Caki2 (cell line): ENCODE results near the gene SENP3. TPM values are rescaled to one million over a fixed set of nuclear protein-coding genes. Genes with fewer than 3 reads are reported as not detected.
"Not testable (repeated sequence)": the region's sequence is repeated elsewhere in the genome, so short reads cannot be mapped to it uniquely, and the experiment has no call there.

Source experiments
- DNase-seq: peaks from one replicate; pipeline ENCODE4 v3.0.0-alpha.2; 2015; ENCODE audit warnings: low read depth
- in situ Hi-C: cut with HindIII; loops from 2 replicates; pipeline ENCODE4 v1.10.0; 2016; ENCODE audit warnings: low sequenced_read_pairs, low pct_unique_long_range_greater_than_20kb, mixed read lengths
- total RNA-seq: library from RNA; depleted of rRNA; stranded (reverse); fragments of >200 nt; shearing (Covaris generic); gene quantifications from 2 replicates; pipeline ENCODE4 v1.2.3, GENCODE V29; 2014; ENCODE audit warnings: low replicate concordance

SENP3 gene
- total RNA-seq, 1 experiment from 2014 or later, result 115 TPM

GRCh38 chr17:7588553-7589203 is 27.0 kb downstream of the SENP3 start:
- in situ Hi-C loops, result no loop called here
- DNase-seq, result no peak

- DNase-seq, result no peak
- in situ Hi-C loops, result no loop called here
Observed at GRCh38 chr17:7589204-7589868, 27.6 kb downstream of the SENP3 start.

GRCh38 chr17:7589891-7590691 is 28.4 kb downstream of the SENP3 start, which contains the start of gene SOX15:
Gene SOX15 (minus strand): TSS chr17:7590094. CDS start chr17:7589676, 418 bp downstream.
- DNase-seq, result no peak
- in situ Hi-C loops, result no loop called here

- DNase-seq, result no peak
- in situ Hi-C loops, result no loop called here
Observed at GRCh38 chr17:7590743-7591142, 29.0 kb downstream of the SENP3 start.

- in situ Hi-C loops, result no loop called here
- no peak for DNase-seq
Observed at GRCh38 chr17:7591596-7591995, 29.9 kb downstream of the SENP3 start.

- in situ Hi-C loops, result no loop called here
Observed at GRCh38 chr17:7592422-7593021, 30.8 kb downstream of the SENP3 start.

GRCh38 chr17:7593296-7593695 is 31.6 kb downstream of the SENP3 start:
- in situ Hi-C loops, result no loop called here
- DNase-seq, result no peak

More at GRCh38 chr17:7592422-7593021, 30.8 kb downstream of the SENP3 start:
- no peak for DNase-seq

GRCh38 chr17:7597561-7597960 is 35.8 kb downstream of the SENP3 start:
- in situ Hi-C loops, DNase-seq: not testable (repeated sequence)

GRCh38 chr17:7606280-7606679 is 44.6 kb downstream of the SENP3 start:
- in situ Hi-C loops, result no loop called here
- no peak for DNase-seq

- in situ Hi-C loops, result no loop called here
- DNase-seq, result no peak
Observed at GRCh38 chr17:7610641-7611040, 48.9 kb downstream of the SENP3 start.

GRCh38 chr17:7611635-7612293 is 50.0 kb downstream of the SENP3 start:
- DNase-seq, result no peak
- in situ Hi-C loops, result no loop called here

GRCh38 chr17:7612294-7612640 is 50.5 kb downstream of the SENP3 start:
- in situ Hi-C loops, result no loop called here
- no peak for DNase-seq

GRCh38 chr17:7613769-7614424 is 52.2 kb downstream of the SENP3 start:
- DNase-seq, result no peak
- in situ Hi-C loops, result no loop called here

- in situ Hi-C loops, result no loop called here
Observed at GRCh38 chr17:7614425-7615264, 52.9 kb downstream of the SENP3 start, which contains the start of gene FXR2. Gene FXR2 (minus strand): TSS chr17:7614897. CDS start chr17:7614532, 365 bp downstream.

GRCh38 chr17:7615265-7615747 is 53.6 kb downstream of the SENP3 start:
- no peak for DNase-seq
- in situ Hi-C loops, result no loop called here

More at GRCh38 chr17:7614425-7615264, 52.9 kb downstream of the SENP3 start, which contains the start of gene FXR2:
- DNase-seq, result peak; percentile 100

- in situ Hi-C loops, result no loop called here
- DNase-seq, result no peak
Observed at GRCh38 chr17:7618608-7619007, 56.9 kb downstream of the SENP3 start.

- in situ Hi-C loops, result no loop called here
- no peak for DNase-seq
Observed at GRCh38 chr17:7620835-7621234, 59.1 kb downstream of the SENP3 start.
